HL-60/S4 (cell line): ENCODE data around the gene CNTN4.

Experiments used
- in situ Hi-C: fragments of 300-500 bp; cut with MboI; formaldehyde crosslinking; loops from 2 replicates; pipeline ENCODE4 v1.14.3; 2022; ENCODE audit warnings: low sequenced_read_pairs

Gene CNTN4

GRCh38 chr3:2849092-2849491 lies 750.4 kb downstream of the CNTN4 start:
- in situ Hi-C loops, result no loop called here

- in situ Hi-C loops, result no loop called here
Measured at GRCh38 chr3:2850701-2851100, 752.0 kb downstream of the CNTN4 start.

DNA sequence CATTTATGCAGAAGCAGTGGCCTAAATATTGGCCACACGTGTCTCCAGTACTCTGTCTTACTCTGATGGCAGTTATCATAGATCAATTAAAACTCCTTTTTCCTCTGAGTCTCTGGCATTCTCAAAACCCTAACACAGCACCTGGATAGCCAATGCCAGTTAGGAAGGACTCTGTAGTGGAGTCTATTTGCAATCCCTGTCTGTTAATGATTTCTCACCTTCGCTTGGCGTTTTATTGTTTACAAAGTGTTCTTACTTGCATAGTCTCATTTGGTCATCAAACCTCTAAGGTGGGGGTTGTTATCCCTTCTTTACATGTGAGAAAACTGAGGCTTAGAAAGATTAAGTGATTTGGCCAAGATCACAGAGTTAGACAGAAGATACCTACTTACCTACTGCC lies 752.7 kb downstream of the CNTN4 start:
- in situ Hi-C loops, result no loop called here

GRCh38 chr3:2851835-2852234 lies 753.2 kb downstream of the CNTN4 start:
- in situ Hi-C loops, result no loop called here

DNA sequence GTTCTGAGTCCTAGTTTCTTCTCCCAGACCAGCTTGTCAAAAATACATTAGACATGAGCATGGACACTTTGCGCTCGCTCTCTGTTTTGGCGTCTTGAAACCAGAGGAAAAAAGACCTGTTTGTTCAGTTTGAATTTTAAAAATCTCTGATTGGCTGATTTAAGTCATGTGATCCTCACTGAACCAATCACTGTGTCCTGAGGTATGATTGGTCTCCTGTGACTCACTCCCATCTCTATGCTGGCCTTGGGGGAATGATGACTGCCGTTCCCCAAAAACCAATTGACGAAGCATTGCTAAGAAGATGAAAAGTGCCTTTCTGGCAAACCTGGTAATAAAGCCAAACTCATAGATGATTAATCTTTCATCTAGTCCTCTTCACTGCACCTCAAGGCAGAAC lies 755.0 kb downstream of the CNTN4 start:
- in situ Hi-C loops, result no loop called here

DNA sequence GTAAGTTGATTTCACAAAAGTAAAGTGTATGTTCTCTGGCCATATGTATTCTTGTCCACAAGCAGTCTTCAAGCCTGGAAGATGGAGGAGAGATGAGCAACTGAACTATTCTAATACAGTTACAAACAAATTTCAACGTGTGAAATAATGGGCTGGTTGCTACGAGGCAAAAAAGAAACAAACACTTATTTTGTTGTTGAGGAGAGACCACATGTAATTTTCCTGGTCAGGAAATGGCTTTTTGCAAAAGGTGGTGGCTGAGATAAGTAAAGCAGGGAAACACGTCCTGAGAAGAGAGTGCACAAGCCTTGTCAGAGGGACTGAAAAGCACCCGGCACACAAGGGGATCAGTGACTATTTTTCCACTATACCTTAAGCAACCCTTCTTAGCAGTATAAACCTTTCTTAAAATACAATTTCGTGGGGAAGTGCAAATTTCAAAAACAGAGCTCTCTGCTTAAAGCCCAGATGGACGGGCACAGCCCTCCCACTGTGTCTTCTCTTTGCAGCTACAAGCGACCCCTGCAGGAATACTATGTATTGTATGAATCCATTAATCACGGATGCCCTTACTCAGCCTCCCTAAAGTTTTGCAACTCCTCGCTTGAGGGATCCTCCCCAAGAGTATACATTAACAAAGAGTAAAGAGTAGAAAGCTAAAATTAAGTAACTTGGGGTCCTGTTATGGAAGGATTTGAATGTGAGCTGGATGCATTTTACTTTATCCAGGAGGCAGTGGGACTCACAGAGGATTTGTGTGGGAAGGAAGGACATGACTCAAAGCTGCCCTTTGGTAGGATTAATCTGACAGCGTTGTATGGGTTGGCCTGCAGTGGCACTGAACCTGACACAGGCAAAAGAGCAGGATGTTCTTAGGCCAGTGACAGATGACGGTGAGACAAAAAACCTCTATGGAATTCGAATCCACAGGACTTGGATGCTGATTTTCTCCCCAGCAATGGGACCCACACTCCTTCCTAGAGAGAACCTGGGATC lies 757.8 kb downstream of the CNTN4 start:
- in situ Hi-C loops, result no loop called here

DNA sequence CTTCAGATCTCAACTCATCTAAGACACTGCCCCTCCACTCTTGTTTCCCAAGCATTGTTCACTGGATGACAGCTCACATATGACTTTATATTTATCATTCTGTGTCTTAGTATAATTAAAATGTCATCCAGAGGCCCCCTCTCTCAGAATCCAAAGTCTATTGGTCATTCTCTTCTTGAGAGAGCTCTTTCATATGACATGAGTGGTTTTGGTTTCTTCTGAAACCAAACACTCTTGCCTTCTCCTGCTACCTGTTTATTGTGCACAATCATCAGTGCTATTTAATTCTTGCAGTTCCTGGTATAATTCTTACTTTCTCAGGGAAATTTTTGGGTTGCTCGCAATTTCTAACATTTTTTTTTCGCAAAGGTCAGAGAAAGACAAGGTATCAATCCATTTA lies 762.0 kb downstream of the CNTN4 start:
- in situ Hi-C loops, result no loop called here

- in situ Hi-C loops, result no loop called here
Measured at GRCh38 chr3:2861120-2861519, 762.5 kb downstream of the CNTN4 start.

DNA sequence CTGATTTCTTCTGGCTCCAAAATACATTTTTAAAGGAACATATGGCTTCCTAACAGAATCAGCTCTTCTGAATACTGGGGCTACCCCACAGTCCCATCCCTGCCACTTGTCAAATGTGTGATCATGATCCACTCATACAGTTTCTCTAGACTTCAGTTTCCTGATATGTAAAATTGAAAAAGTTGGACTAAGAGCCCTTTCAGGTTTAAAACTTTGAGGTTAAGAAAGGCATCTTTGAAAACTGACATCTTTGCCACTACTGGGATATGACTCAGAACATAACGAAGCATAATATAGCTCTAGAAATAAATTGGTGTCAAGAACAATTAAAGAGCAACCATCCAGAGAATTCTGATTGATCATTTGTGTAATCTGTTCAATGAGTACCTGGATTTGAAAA lies 763.3 kb downstream of the CNTN4 start:
- in situ Hi-C loops, result no loop called here

- in situ Hi-C loops, result no loop called here
Measured at GRCh38 chr3:2862366-2862765, 763.7 kb downstream of the CNTN4 start.

DNA sequence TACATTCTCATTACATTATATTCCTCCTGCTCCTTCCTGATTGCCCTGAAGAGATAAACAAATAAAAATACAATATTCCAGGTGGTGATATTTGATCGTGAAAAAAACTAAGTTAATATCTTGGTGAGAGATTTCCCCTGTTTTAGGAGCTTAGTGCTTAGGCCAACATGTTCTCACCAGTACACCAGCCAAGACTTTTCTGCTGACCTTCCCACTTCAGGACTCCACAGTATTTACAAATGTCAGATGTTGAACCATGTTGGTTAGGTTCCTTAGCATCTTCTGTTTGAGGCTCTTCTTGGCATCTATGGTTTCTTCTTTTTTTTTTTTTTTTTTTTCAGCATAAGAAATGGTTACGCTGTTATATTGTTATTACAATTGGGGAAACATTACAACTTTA lies 764.5 kb downstream of the CNTN4 start:
- in situ Hi-C loops, result no loop called here

- in situ Hi-C loops, result no loop called here
Measured at GRCh38 chr3:2869905-2870304, 771.2 kb downstream of the CNTN4 start.

DNA sequence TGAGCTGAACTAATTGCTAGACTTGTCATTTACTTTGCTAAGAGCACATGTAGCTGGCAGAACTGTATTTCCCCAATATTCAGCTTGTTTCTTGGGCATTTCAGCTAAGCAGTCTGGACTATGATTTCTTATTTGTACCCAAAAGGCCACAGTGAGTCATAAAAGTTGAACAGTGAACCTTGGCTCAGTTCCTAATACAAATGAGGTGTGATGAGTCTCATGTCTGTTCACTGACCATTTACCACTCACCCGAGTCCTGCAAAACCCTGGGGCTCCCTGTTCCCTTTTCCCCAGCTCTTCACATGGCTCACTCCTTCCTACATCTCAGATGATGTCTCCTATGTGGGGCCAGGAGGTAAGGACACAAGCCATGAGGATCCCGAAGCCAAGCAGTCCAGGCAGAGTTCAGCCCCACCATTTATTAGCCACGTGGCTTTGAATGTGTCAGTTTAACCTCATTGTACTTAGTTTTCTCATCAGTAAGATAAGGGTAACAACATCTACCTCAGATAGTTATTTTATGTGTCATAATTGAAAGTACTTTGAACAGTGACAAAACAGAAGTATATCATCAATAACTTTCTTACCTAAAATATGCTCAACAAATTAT lies 772.2 kb downstream of the CNTN4 start:
- in situ Hi-C loops, result no loop called here

- in situ Hi-C loops, result no loop called here
Measured at GRCh38 chr3:2872884-2873283, 774.2 kb downstream of the CNTN4 start.

GRCh38 chr3:2873986-2874385 lies 775.3 kb downstream of the CNTN4 start:
- in situ Hi-C loops, result no loop called here

DNA sequence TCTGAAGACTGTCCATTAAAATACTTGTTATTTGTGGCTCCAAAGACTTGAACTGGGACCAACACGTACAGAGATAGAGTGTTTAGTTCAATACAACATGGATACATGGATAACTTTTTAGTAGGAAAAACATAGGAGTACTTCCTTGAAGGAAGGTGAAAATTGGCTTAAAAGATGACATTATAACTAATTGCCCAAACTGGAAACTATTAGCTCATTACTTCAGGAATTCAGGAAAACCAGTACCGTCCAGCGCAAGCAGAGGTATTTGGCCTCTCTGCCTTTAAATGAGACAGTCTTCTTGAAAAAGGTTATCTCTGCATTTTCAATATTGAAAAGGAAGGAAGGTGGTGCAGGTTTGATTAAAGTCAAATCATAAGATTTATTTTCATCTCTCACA lies 777.0 kb downstream of the CNTN4 start:
- in situ Hi-C loops, result no loop called here

- in situ Hi-C loops, result no loop called here
Measured at GRCh38 chr3:2876362-2876761, 777.7 kb downstream of the CNTN4 start.

GRCh38 chr3:2879023-2879422 lies 780.4 kb downstream of the CNTN4 start:
- in situ Hi-C loops, result no loop called here

DNA sequence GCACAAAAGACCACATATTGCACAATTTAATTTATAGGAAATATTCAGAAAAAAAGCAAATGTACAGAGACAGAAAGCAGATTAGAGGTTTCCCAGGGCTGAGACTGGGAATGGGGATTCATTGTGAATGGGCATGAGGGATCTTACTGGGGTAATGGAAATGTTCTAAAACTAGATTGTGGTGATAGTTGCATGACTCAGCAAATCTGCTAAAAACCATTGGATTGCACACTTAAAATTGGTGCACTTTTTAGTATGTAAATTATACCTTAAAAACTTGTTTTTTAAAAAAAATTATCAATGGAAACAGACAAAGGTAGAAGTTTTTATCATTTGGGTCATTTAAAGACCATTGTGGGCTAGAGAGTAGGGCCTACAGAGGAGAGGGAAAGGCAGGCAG lies 780.9 kb downstream of the CNTN4 start:
- in situ Hi-C loops, result no loop called here

DNA sequence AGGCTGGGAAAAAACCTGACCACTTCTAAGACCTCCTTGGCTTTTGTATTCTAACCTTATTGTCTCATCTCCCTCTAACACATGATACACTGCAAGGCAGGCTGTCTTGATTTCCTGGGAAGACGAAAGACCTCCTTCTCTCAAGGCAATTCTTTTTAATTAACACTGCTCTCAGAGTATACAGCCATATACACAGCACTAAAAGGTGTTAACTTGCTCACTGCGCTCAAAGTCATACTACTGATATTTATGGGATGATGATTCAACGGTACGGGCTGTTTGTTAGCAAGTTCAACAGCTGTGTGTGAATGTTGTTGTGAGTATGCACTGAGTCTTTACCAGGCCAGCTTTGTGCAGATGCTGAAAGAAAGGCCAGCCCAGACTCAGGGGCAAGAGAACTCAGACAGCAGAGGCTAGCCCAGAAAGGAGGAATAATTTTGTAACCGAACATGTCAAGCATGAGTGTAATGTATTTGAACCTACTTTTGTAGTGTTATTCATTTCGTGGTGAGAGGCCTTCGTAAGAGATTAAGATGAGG lies 781.6 kb downstream of the CNTN4 start:
- in situ Hi-C loops, result no loop called here

- in situ Hi-C loops, result no loop called here
Measured at GRCh38 chr3:2883283-2883682, 784.6 kb downstream of the CNTN4 start.

GRCh38 chr3:2888592-2888991 lies 789.9 kb downstream of the CNTN4 start:
- in situ Hi-C loops, result no loop called here
